ENCODE data around the gene SRC. TPM values are rescaled to one million over a fixed set of nuclear protein-coding genes. Genes with fewer than 3 reads are reported as not detected.

SRC gene
- total RNA-seq, 1 donor from 2014 or later = 64.0 TPM

- ATAC-seq (peak; percentile 75), DNase-seq (no peak)
- intact Hi-C loops (cut with DNase I) = no loop called here
- H3K27me3 ChIP-seq = no peaks in the 10 kb centered on the region
- no peak overlapping the region for H3K4me3 ChIP-seq
- H3K36me3 ChIP-seq = peaks cover 18% of the 10 kb centered on the region
- H3K27ac ChIP-seq = peak overlapping the region; percentile 78
- H3K9me3 ChIP-seq = no peaks in the 10 kb centered on the region
- TF ChIP-seq CTCF (IDR thresholded peaks at IDR 0.05) = no peak
- peaks cover 35% of the 10 kb centered on the region for H3K4me1 ChIP-seq
Measured at GRCh38 chr20:37316116-37316774, 29.7 kb upstream of the SRC start.

- ATAC-seq = no peak
- DNase-seq = no peak
- Histone ChIP-seq H3K27me3 (no peaks in the 10 kb centered on the region), H3K27ac (no peak overlapping the region), H3K36me3 (peaks cover 18% of the 10 kb centered on the region), H3K9me3 (no peaks in the 10 kb centered on the region), H3K4me1 (peaks cover 35% of the 10 kb centered on the region), H3K4me3 (no peak overlapping the region)
- intact Hi-C loops (cut with DNase I) = no loop called here
- TF ChIP-seq CTCF (IDR thresholded peaks at IDR 0.05) = no peak
Measured at GRCh38 chr20:37316775-37317170, 29.2 kb upstream of the SRC start.

- no peak for TF ChIP-seq CTCF (IDR thresholded peaks at IDR 0.05)
- H3K4me1 ChIP-seq = peaks cover 34% of the 10 kb centered on the region
- DNase-seq (no peak), ATAC-seq (no peak)
- no peak overlapping the region for H3K27ac ChIP-seq
- H3K27me3 ChIP-seq = no peaks in the 10 kb centered on the region
- H3K9me3 ChIP-seq = no peaks in the 10 kb centered on the region
- no peak overlapping the region for H3K4me3 ChIP-seq
- H3K36me3 ChIP-seq = peaks cover 18% of the 10 kb centered on the region
- intact Hi-C loops (cut with DNase I) = no loop called here
Measured at GRCh38 chr20:37317316-37317715, 28.6 kb upstream of the SRC start.

- DNase-seq (no peak), ATAC-seq (no peak)
- Histone ChIP-seq H3K27me3 (no peaks in the 10 kb centered on the region), H3K36me3 (peaks cover 12% of the 10 kb centered on the region), H3K27ac (no peak overlapping the region), H3K4me3 (no peak overlapping the region), H3K4me1 (peaks cover 26% of the 10 kb centered on the region), H3K9me3 (no peaks in the 10 kb centered on the region)
- intact Hi-C loops (cut with DNase I) = no loop called here
- no peak for TF ChIP-seq CTCF (IDR thresholded peaks at IDR 0.05)
Measured at GRCh38 chr20:37317994-37318640, 27.8 kb upstream of the SRC start.

GRCh38 chr20:37319151-37319671 is 26.7 kb upstream of the SRC start:
- Histone ChIP-seq H3K36me3 (peaks cover 12% of the 10 kb centered on the region), H3K9me3 (no peaks in the 10 kb centered on the region), H3K27me3 (no peaks in the 10 kb centered on the region), H3K4me3 (no peak overlapping the region), H3K27ac (no peak overlapping the region), H3K4me1 (peaks cover 15% of the 10 kb centered on the region)
- no peak for TF ChIP-seq CTCF (IDR thresholded peaks at IDR 0.05)
- DNase-seq (no peak), ATAC-seq (no peak)
- intact Hi-C loops (cut with DNase I) = no loop called here

Data from upper lobe of right lung (tissue), 1 donor.